Ishikawa (cell line): ENCODE measurements around the gene PRDM11.

Experiments
- CEBPB ChIP-seq: IDR thresholded peaks from 2 replicates; pipeline ENCODE4 v1.6.1; 2012
- CREB1 ChIP-seq: IDR thresholded peaks from 2 replicates; pipeline ENCODE4 v1.6.1; 2012; ENCODE audit warnings: low read depth
- EGR1 ChIP-seq: IDR thresholded peaks from 2 replicates; pipeline ENCODE4 v1.6.1; 2012
- EP300 ChIP-seq: IDR thresholded peaks from 2 replicates; pipeline ENCODE4 v1.6.1; 2012; ENCODE audit warnings: borderline replicate concordance
- FOXM1 ChIP-seq: IDR thresholded peaks from 2 replicates; pipeline ENCODE4 v1.6.1; 2012; ENCODE audit warnings: low read depth, borderline replicate concordance
- MAX ChIP-seq: IDR thresholded peaks from 2 replicates; pipeline ENCODE4 v1.6.1; 2012
- NFIC ChIP-seq: IDR thresholded peaks from 2 replicates; pipeline ENCODE4 v1.6.1; 2012
- RAD21 ChIP-seq: IDR thresholded peaks from 2 replicates; pipeline ENCODE4 v1.6.1; 2012; ENCODE audit warnings: low read depth
- TAF1 ChIP-seq: IDR thresholded peaks from 2 replicates; pipeline ENCODE4 v1.6.1; 2012; ENCODE audit warnings: low read depth, mild to moderate bottlenecking
- TCF12 ChIP-seq: IDR thresholded peaks from 2 replicates; pipeline ENCODE4 v1.6.1; 2012; ENCODE audit warnings: low read depth
- TEAD4 ChIP-seq: IDR thresholded peaks from 2 replicates; pipeline ENCODE4 v1.6.1; 2012
- YY1 ChIP-seq: IDR thresholded peaks from 2 replicates; pipeline ENCODE4 v1.6.1; 2012; ENCODE audit warnings: low read depth
- ZBTB7A ChIP-seq: IDR thresholded peaks from 2 replicates; pipeline ENCODE4 v1.6.1; 2012; ENCODE audit warnings: low read depth
- TF ChIP-seq, protein P1 (sequence below): IDR thresholded peaks from 2 replicates; pipeline ENCODE4 v1.6.1; 2012
- TF ChIP-seq, protein P2 (sequence below): IDR thresholded peaks from 2 replicates; pipeline ENCODE4 v1.6.1; 2012; ENCODE audit warnings: low read depth, mild to moderate bottlenecking

The PRDM11 gene

DNA sequence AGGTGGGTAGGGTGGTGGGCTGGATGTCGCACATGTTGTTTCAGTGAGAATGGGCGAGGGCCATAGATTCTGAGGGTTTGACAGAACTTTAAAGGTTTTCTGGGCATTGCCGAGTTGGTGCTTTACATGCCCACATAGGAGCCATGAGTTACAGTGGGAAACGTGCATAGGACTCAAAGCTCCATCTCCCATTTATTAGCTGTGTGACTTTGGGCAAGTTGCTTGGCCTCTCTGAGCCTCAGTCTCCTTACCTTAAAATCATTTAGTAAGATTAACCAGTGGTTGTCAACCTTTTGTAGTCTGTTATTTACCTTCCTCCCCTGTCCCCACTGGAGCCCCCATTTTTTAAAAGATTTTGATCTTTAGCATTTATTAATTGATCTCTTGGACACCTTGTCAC is 72.3 kb downstream of the PRDM11 start:
- no peak for TF ChIP-seq EGR1
- no peak for TF ChIP-seq NFIC
- TF ChIP-seq TCF12: no peak
- TF ChIP-seq, protein P1, sequence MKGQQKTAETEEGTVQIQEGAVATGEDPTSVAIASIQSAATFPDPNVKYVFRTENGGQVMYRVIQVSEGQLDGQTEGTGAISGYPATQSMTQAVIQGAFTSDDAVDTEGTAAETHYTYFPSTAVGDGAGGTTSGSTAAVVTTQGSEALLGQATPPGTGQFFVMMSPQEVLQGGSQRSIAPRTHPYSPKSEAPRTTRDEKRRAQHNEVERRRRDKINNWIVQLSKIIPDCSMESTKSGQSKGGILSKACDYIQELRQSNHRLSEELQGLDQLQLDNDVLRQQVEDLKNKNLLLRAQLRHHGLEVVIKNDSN: no peak
- no peak for TF ChIP-seq TAF1
- TF ChIP-seq YY1: no peak
- TF ChIP-seq ZBTB7A: no peak
- TF ChIP-seq EP300: no peak
- TF ChIP-seq RAD21: no peak
- TF ChIP-seq, protein P2, sequence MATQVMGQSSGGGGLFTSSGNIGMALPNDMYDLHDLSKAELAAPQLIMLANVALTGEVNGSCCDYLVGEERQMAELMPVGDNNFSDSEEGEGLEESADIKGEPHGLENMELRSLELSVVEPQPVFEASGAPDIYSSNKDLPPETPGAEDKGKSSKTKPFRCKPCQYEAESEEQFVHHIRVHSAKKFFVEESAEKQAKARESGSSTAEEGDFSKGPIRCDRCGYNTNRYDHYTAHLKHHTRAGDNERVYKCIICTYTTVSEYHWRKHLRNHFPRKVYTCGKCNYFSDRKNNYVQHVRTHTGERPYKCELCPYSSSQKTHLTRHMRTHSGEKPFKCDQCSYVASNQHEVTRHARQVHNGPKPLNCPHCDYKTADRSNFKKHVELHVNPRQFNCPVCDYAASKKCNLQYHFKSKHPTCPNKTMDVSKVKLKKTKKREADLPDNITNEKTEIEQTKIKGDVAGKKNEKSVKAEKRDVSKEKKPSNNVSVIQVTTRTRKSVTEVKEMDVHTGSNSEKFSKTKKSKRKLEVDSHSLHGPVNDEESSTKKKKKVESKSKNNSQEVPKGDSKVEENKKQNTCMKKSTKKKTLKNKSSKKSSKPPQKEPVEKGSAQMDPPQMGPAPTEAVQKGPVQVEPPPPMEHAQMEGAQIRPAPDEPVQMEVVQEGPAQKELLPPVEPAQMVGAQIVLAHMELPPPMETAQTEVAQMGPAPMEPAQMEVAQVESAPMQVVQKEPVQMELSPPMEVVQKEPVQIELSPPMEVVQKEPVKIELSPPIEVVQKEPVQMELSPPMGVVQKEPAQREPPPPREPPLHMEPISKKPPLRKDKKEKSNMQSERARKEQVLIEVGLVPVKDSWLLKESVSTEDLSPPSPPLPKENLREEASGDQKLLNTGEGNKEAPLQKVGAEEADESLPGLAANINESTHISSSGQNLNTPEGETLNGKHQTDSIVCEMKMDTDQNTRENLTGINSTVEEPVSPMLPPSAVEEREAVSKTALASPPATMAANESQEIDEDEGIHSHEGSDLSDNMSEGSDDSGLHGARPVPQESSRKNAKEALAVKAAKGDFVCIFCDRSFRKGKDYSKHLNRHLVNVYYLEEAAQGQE: no peak
- TF ChIP-seq CEBPB: no peak
- TF ChIP-seq MAX: no peak
- no peak for TF ChIP-seq FOXM1
- TF ChIP-seq TEAD4: no peak
- no peak for TF ChIP-seq CREB1

- no peak for TF ChIP-seq EGR1
- TF ChIP-seq EP300: no peak
- TF ChIP-seq MAX: no peak
- TF ChIP-seq NFIC: no peak
- no peak for TF ChIP-seq TCF12
- TF ChIP-seq, protein P1: no peak
- no peak for TF ChIP-seq TAF1
- TF ChIP-seq TEAD4: no peak
- TF ChIP-seq YY1: no peak
- no peak for TF ChIP-seq ZBTB7A
- no peak for TF ChIP-seq CREB1
- TF ChIP-seq FOXM1: no peak
- no peak for TF ChIP-seq CEBPB
- TF ChIP-seq, protein P2: no peak
- TF ChIP-seq RAD21: no peak
These were observed 73.0 kb downstream of the PRDM11 start for GRCh38 chr11:45219411-45219810.

GRCh38 chr11:45223496-45223895 is 77.1 kb downstream of the PRDM11 start:
- TF ChIP-seq YY1 (no peak), ZBTB7A (no peak), MAX (no peak), CEBPB (no peak), TAF1 (no peak), EGR1 (no peak), TEAD4 (no peak), RAD21 (no peak)

DNA sequence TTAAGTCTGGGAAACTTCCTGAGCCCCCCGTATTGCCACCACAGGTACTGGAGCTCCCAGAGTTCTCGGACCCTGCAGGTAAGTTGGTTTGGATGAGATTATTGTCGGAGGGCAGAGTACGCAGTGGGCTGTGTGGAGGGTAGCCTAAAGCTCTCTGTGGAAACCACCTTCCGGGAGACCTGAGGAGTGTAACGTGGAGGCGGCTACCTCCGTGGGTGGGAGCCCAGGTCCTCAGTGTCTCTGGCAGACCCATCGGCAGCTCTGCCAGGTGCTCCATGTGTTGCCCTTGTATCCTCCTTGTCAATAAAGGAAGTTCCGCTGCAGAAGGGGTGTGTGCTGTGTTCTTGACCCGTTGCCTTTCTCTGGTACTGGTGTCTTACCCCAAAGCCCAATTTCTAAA is 78.3 kb downstream of the PRDM11 start:
- TF ChIP-seq TEAD4 (no peak), EGR1 (no peak), EP300 (no peak), TCF12 (no peak)
- TF ChIP-seq, protein P2: no peak

DNA sequence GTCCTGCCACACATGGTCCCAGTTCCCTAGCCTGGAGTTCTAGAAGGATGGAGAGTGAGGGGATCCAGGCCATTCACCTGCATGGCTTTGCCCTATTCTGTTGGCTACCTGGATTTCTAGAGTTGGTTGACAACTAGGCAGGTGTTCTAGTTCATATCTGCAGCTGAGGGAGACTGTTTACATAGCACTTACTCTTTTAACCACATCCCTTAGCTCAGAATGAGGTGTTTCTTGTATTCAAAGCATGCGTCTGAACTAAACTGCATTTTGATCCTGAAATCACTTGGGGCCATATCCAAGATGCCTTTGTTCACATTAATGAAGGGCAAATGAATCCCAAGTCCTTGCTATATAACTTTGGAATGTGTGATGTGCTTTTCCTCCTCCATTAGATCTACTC is 78.8 kb downstream of the PRDM11 start:
- no peak for TF ChIP-seq MAX
- no peak for TF ChIP-seq TEAD4
- TF ChIP-seq NFIC: no peak
- TF ChIP-seq EP300: no peak
- no peak for TF ChIP-seq FOXM1
- no peak for TF ChIP-seq ZBTB7A
- no peak for TF ChIP-seq CEBPB
- TF ChIP-seq RAD21: no peak
- TF ChIP-seq, protein P2: no peak
- TF ChIP-seq EGR1: no peak
- TF ChIP-seq YY1: no peak
- TF ChIP-seq CREB1: no peak
